Caco-2 (cell line): ENCODE measurements around the gene PAPPA. TPM values are rescaled to one million over a fixed set of nuclear protein-coding genes. Genes with fewer than 3 reads are reported as not detected.

Source experiments
- BruUV-seq: library from RNA; stranded (reverse); fragments of 400-500 nt; replicated peaks from 2 replicates; lab custom pipeline; 2021; lab: Mats Ljungman, UMichigan
- CTCF ChIA-PET: fragments of 300-600 bp; sonication (Branson Sonifier 250); formaldehyde crosslinking; loops from one replicate; lab custom pipeline; 2022; ENCODE audit warnings: antibody characterized with exemption; lab: Charles Lee
- POLR2A ChIA-PET: fragments of 300-600 bp; sonication (Branson Sonifier 250); formaldehyde crosslinking; loops from one replicate; lab custom pipeline; 2022; ENCODE audit warnings: antibody characterized with exemption; lab: Charles Lee
- DNase-seq, 2 experiments: peaks; one replicate each; pipeline versions ENCODE4 v3.0.0 to v3.0.0-alpha.2; 2020 to 2022
- H3K27me3 ChIP-seq: replicated peaks from 2 replicates; pipeline ENCODE4 v1.6.0; 2011; ENCODE audit warnings: low read length; ENCODE audit not compliant: control insufficient read depth, insufficient read depth
- H3K36me3 ChIP-seq: 2 replicates; pipeline ENCODE4 v1.5.1; 2011; ENCODE audit warnings: low read length; ENCODE audit not compliant: control insufficient read depth, insufficient read depth
- H3K4me1 ChIP-seq: fragments of 250-450 bp; sonication (Bioruptor Pico); 2 replicates; pipeline ENCODE4 v1.5.1; 2020; ENCODE audit warnings: mild to moderate bottlenecking
- H3K4me3 ChIP-seq: 2 replicates; pipeline ENCODE4 v1.5.1; 2011; ENCODE audit warnings: low read depth, mild to moderate bottlenecking, control low read depth, low read length
- H3K9me3 ChIP-seq: fragments of 250-450 bp; sonication (Bioruptor Pico); 2 replicates; pipeline ENCODE4 v1.5.1; 2020; ENCODE audit warnings: mild to moderate bottlenecking, moderate library complexity
- H3K27ac Mint-ChIP-seq: one replicate; pipeline ENCODE4 v1.8.0; 2022; ENCODE audit warnings: mixed read lengths; ENCODE audit not compliant: unreplicated experiment
- H3K27me3 Mint-ChIP-seq: one replicate; pipeline ENCODE4 v1.8.0; 2022; ENCODE audit warnings: mixed read lengths; ENCODE audit not compliant: insufficient read depth, unreplicated experiment
- H3K36me3 Mint-ChIP-seq: one replicate; pipeline ENCODE4 v1.8.0; 2022; ENCODE audit warnings: mild to moderate bottlenecking, mixed read lengths; ENCODE audit not compliant: insufficient read depth, unreplicated experiment
- H3K4me1 Mint-ChIP-seq: one replicate; pipeline ENCODE4 v1.8.0; 2022; ENCODE audit warnings: low read depth, mixed read lengths; ENCODE audit not compliant: unreplicated experiment
- H3K4me3 Mint-ChIP-seq: one replicate; pipeline ENCODE4 v1.8.0; 2022; ENCODE audit warnings: mild to moderate bottlenecking, moderate library complexity, mixed read lengths; ENCODE audit not compliant: unreplicated experiment
- H3K9me3 Mint-ChIP-seq: one replicate; pipeline ENCODE4 v1.8.0; 2022; ENCODE audit warnings: mixed read lengths; ENCODE audit not compliant: unreplicated experiment
- CTCF ChIP-seq, 2 experiments: fragments of 200-600 bp in 1 of 2; IDR thresholded peaks; 1 replicate in 1 of 2; 2 replicates in 1 of 2; pipeline versions ENCODE4 v1.5.1 to v1.8.0; 2011 to 2022; ENCODE audit warnings: antibody characterized with exemption in 1 of 2, control low read depth in 1 of 2, inconsistent platforms in 1 of 2, low read depth in 1 of 2, low read length in 1 of 2, mild to moderate bottlenecking in 1 of 2, moderate library complexity in 1 of 2; ENCODE audit not compliant: insufficient read depth in 1 of 2, severe bottlenecking in 1 of 2, unreplicated experiment in 1 of 2
- intact Hi-C: fragments of 100-400 bp; cut with micrococcal nuclease; formaldehyde crosslinking; loops from one replicate; pipeline ENCODE4 v1.10.0; 2022; ENCODE audit not compliant: unreplicated experiment
- total RNA-seq: library from RNA; stranded (reverse); gene quantifications from 2 replicates; pipeline ENCODE4 v1.2.3, GENCODE V29; 2022

The PAPPA gene
- total RNA-seq, 1 experiment from 2014 or later = not detected

- no peak overlapping the region for H3K4me3 Mint-ChIP-seq
- H3K36me3 ChIP-seq = no peaks in the 10 kb centered on the region
- H3K27me3 Mint-ChIP-seq = peaks cover 3% of the 10 kb centered on the region
- H3K9me3 ChIP-seq = no peaks in the 10 kb centered on the region
- H3K27ac Mint-ChIP-seq = no peak overlapping the region
- H3K9me3 Mint-ChIP-seq = no peaks in the 10 kb centered on the region
- no peaks in the 10 kb centered on the region for H3K27me3 ChIP-seq
- H3K4me1 Mint-ChIP-seq = no peaks in the 10 kb centered on the region
- intact Hi-C loops = no loop called here
- no peaks in the 10 kb centered on the region for H3K36me3 Mint-ChIP-seq
- CTCF ChIA-PET = no interaction called here
- H3K4me3 ChIP-seq = no peak overlapping the region
- no peak for TF ChIP-seq CTCF (IDR thresholded peaks at IDR 0.05; ENCODE audit: insufficient read depth in 1 of 2, low read depth in 1 of 2, low read length in 1 of 2, severe bottlenecking in 1 of 2, unreplicated experiment in 1 of 2)
- DNase-seq = no peak
- no TSS peak for BruUV-seq
- H3K4me1 ChIP-seq = no peaks in the 10 kb centered on the region
- POLR2A ChIA-PET = no interaction called here
These were observed 30.4 kb upstream of the PAPPA start for GRCh38 chr9:116123171-116123570.

GRCh38 chr9:116124472-116125040 is 29.0 kb upstream of the PAPPA start:
- H3K4me3 Mint-ChIP-seq = no peak overlapping the region
- POLR2A ChIA-PET = no interaction called here
- no peak for DNase-seq
- no peak for TF ChIP-seq CTCF (IDR thresholded peaks at IDR 0.05; ENCODE audit: insufficient read depth in 1 of 2, low read depth in 1 of 2, low read length in 1 of 2, severe bottlenecking in 1 of 2, unreplicated experiment in 1 of 2)
- Histone ChIP-seq H3K4me3 (no peak overlapping the region), H3K27me3 (no peaks in the 10 kb centered on the region), H3K4me1 (no peaks in the 10 kb centered on the region), H3K9me3 (no peaks in the 10 kb centered on the region), H3K36me3 (no peaks in the 10 kb centered on the region)
- CTCF ChIA-PET = no interaction called here
- intact Hi-C loops = no loop called here
- no peaks in the 10 kb centered on the region for H3K4me1 Mint-ChIP-seq
- H3K9me3 Mint-ChIP-seq = no peaks in the 10 kb centered on the region
- no TSS peak for BruUV-seq
- no peak overlapping the region for H3K27ac Mint-ChIP-seq
- H3K27me3 Mint-ChIP-seq = peaks cover 5% of the 10 kb centered on the region
- H3K36me3 Mint-ChIP-seq = no peaks in the 10 kb centered on the region

- DNase-seq = no peak
- ChIA-PET CTCF (no interaction called here), POLR2A (no interaction called here)
- 0 out of 2 replicates have a peak, but pooled peaks cover 4% of the 10 kb centered on the region for H3K9me3 ChIP-seq
- no TSS peak for BruUV-seq
- no peak overlapping the region for H3K4me3 ChIP-seq
- no peak overlapping the region for H3K4me3 Mint-ChIP-seq
- no peaks in the 10 kb centered on the region for H3K4me1 Mint-ChIP-seq
- H3K36me3 ChIP-seq = no peaks in the 10 kb centered on the region
- TF ChIP-seq CTCF (IDR thresholded peaks at IDR 0.05; ENCODE audit: insufficient read depth in 1 of 2, low read depth in 1 of 2, low read length in 1 of 2, severe bottlenecking in 1 of 2, unreplicated experiment in 1 of 2) = no peak
- intact Hi-C loops = no loop called here
- peaks cover 9% of the 10 kb centered on the region for H3K9me3 Mint-ChIP-seq
- no peaks in the 10 kb centered on the region for H3K27me3 ChIP-seq
- no peak overlapping the region for H3K27ac Mint-ChIP-seq
- H3K27me3 Mint-ChIP-seq = peaks cover 13% of the 10 kb centered on the region
- no peaks in the 10 kb centered on the region for H3K36me3 Mint-ChIP-seq
- no peaks in the 10 kb centered on the region for H3K4me1 ChIP-seq
These were observed 20.4 kb upstream of the PAPPA start for GRCh38 chr9:116133163-116133562.
